Activated CD8-positive, alpha-beta T cell treated with anti-CD3 and anti-CD28 coated beads for 36 hours (primary cell): ENCODE measurements around the gene TEX50. TPM values are rescaled to one million over a fixed set of nuclear protein-coding genes. Genes with fewer than 3 reads are reported as not detected.
"Not testable (repeated sequence)": the region's sequence is repeated elsewhere in the genome, so short reads cannot be mapped to it uniquely, and the experiment has no call there.

Experiments used
- ATAC-seq: fragments of 200-7000 bp; cut with Tn5 transposase; one replicate; pipeline ENCODE4 v1.10.0; 2021; ENCODE audit warnings: mild to moderate bottlenecking, moderate library complexity
- CTCF ChIA-PET: fragments of 350-600 bp; sonication (Branson Sonifier 250); formaldehyde crosslinking; loops from one replicate; lab custom pipeline; 2021; ENCODE audit warnings: antibody characterized with exemption; lab: Charles Lee
- POLR2A ChIA-PET: fragments of 350-600 bp; sonication (Branson Sonifier 250); formaldehyde crosslinking; loops from one replicate; lab custom pipeline; 2021; ENCODE audit warnings: antibody characterized with exemption; lab: Charles Lee
- DNase-seq: peaks from one replicate; pipeline ENCODE4 v3.0.0-alpha.2; 2020
- H3K27ac Mint-ChIP-seq: one replicate; pipeline ENCODE4 v1.8.0; 2021; ENCODE audit warnings: mild to moderate bottlenecking, mixed read lengths
- H3K27me3 Mint-ChIP-seq: one replicate; pipeline ENCODE4 v1.8.0; 2021; ENCODE audit warnings: mixed read lengths
- H3K36me3 Mint-ChIP-seq: one replicate; pipeline ENCODE4 v1.8.0; 2021; ENCODE audit warnings: low read depth, mixed read lengths
- H3K4me1 Mint-ChIP-seq: one replicate; pipeline ENCODE4 v1.8.0; 2021; ENCODE audit warnings: low read depth, mixed read lengths
- H3K4me3 Mint-ChIP-seq: one replicate; pipeline ENCODE4 v1.8.0; 2021; ENCODE audit warnings: mild to moderate bottlenecking, moderate library complexity, mixed read lengths
- H3K9me3 Mint-ChIP-seq: one replicate; pipeline ENCODE4 v1.8.0; 2021; ENCODE audit warnings: mixed read lengths
- intact Hi-C: fragments of 100-400 bp; cut with micrococcal nuclease; formaldehyde crosslinking; loops from one replicate; pipeline ENCODE4 v1.10.0; 2022
- total RNA-seq, 2 experiments: library from RNA; stranded (reverse); gene quantifications; one replicate each; pipeline ENCODE4 v1.2.3, GENCODE V29; 2021
- TF ChIP-seq, protein P1 (sequence below): fragments of 200-600 bp; IDR thresholded peaks from one replicate; pipeline ENCODE4 v1.8.0; 2022; ENCODE audit warnings: antibody characterized with exemption, mild to moderate bottlenecking

Gene TEX50, protein sequence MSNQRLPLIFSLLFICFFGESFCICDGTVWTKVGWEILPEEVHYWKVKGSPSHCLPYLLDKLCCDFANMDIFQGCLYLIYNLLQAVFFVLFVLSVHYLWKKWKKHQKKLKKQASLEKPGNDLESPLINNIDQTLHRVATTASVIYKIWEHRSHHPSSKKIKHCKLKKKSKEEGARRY
- total RNA-seq: not detected

DNA sequence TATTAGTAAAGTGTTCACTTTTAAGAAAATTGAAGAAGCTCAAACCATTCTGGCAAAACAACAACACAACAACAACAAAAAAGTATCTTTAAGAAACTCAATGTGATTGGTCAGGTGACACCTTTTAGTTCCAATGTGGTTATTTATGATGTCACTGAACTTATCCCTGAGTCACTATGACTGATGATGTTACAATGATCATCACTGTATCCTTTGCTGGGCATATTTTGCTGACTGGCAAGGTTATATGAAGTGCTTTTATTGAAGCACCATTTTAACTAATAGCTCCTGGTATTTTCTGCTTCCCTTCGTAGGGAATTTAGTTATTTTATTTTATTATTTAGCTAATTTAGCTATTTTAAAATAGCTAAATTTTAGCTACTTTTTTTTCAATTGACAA, at the start of gene TEX50:
TEX50 (plus strand) TSS at position 223 of the 400 bp plus-strand sequence. CDS start 184 bp downstream, outside the sequence.
- no peak within 1 kb of the TSS for H3K4me3 Mint-ChIP-seq
- ATAC-seq: no peak

GRCh38 chr1:173590557-173590956, 44.6 kb upstream of the TEX50 start:
- DNase-seq (no peak), ATAC-seq (no peak)
- TF ChIP-seq, protein P1, sequence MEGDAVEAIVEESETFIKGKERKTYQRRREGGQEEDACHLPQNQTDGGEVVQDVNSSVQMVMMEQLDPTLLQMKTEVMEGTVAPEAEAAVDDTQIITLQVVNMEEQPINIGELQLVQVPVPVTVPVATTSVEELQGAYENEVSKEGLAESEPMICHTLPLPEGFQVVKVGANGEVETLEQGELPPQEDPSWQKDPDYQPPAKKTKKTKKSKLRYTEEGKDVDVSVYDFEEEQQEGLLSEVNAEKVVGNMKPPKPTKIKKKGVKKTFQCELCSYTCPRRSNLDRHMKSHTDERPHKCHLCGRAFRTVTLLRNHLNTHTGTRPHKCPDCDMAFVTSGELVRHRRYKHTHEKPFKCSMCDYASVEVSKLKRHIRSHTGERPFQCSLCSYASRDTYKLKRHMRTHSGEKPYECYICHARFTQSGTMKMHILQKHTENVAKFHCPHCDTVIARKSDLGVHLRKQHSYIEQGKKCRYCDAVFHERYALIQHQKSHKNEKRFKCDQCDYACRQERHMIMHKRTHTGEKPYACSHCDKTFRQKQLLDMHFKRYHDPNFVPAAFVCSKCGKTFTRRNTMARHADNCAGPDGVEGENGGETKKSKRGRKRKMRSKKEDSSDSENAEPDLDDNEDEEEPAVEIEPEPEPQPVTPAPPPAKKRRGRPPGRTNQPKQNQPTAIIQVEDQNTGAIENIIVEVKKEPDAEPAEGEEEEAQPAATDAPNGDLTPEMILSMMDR: no peak
- intact Hi-C loops: no loop called here
- Mint-ChIP-seq H3K4me3 (no peak overlapping the region), H3K9me3 (peaks cover 3% of the 10 kb centered on the region), H3K27me3 (no peaks in the 10 kb centered on the region), H3K27ac (no peak overlapping the region), H3K4me1 (no peaks in the 10 kb centered on the region), H3K36me3 (no peaks in the 10 kb centered on the region)
- ChIA-PET CTCF (no interaction called here), POLR2A (no interaction called here)

More for the DNA sequence above, at the start of gene TEX50:
- Mint-ChIP-seq H3K36me3 (no peaks in the 10 kb centered on the region), H3K27ac (no peak within 1 kb of the TSS), H3K27me3 (no peaks in the 10 kb centered on the region), H3K4me1 (no peaks in the 10 kb centered on the region), H3K9me3 (peaks cover 10% of the 10 kb centered on the region)
- POLR2A ChIA-PET: no interaction called here
- CTCF ChIA-PET: interaction anchor here (0.8 kb wide), 1 partner anchor 55 kb away, joined by 3 read pairs; no protein-coding TSS in a partner anchor
- TF ChIP-seq, protein P1: no peak
- DNase-seq: no peak
- intact Hi-C loops: no loop called here

DNA sequence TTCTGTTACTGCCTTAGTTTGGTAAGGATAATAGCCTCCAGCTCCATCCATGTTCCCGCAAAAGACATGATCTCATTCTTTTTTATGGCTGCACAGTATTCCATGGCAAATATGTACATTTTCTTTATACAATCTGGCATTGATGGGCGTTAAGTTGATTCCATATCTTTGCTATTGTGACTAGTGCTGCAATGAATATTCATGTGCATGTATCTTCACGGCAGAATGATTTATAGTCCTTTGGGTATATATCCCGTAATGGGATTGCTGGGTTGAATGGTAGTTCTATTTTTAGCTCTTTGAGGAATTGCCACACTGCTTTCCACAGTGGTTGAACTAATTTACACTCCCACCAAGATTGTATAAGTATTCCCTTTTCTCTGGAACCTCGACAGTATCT, 44.0 kb upstream of the TEX50 start:
- H3K27me3 Mint-ChIP-seq, H3K4me3 Mint-ChIP-seq, H3K9me3 Mint-ChIP-seq, intact Hi-C loops, H3K36me3 Mint-ChIP-seq, H3K4me1 Mint-ChIP-seq, DNase-seq, H3K27ac Mint-ChIP-seq, ATAC-seq: not testable (repeated sequence)
- ChIA-PET POLR2A (interaction anchor here (0.6 kb wide), 1 partner anchor 126 kb away, joined by 3 read pairs; no protein-coding TSS in a partner anchor), CTCF (interaction anchor here (0.7 kb wide), 1 partner anchor 772 kb away, joined by 3 read pairs; no protein-coding TSS in a partner anchor)

GRCh38 chr1:173596097-173596825, 38.9 kb upstream of the TEX50 start:
- ChIA-PET POLR2A (no interaction called here), CTCF (no interaction called here)
- H3K4me1 Mint-ChIP-seq: peaks cover 2% of the 10 kb centered on the region
- intact Hi-C loops: no loop called here
- peaks cover 2% of the 10 kb centered on the region for H3K9me3 Mint-ChIP-seq
- H3K36me3 Mint-ChIP-seq: no peaks in the 10 kb centered on the region
- no peak overlapping the region for H3K4me3 Mint-ChIP-seq
- no peak overlapping the region for H3K27ac Mint-ChIP-seq
- H3K27me3 Mint-ChIP-seq: no peaks in the 10 kb centered on the region
- TF ChIP-seq, protein P1: no peak
- DNase-seq (no peak), ATAC-seq (no peak)

GRCh38 chr1:173601588-173601987, 33.5 kb upstream of the TEX50 start:
- Mint-ChIP-seq H3K27ac (no peak overlapping the region), H3K4me1 (peaks cover 9% of the 10 kb centered on the region), H3K36me3 (no peaks in the 10 kb centered on the region), H3K27me3 (no peaks in the 10 kb centered on the region), H3K9me3 (no peaks in the 10 kb centered on the region), H3K4me3 (no peak overlapping the region)
- no peak for ATAC-seq
- TF ChIP-seq, protein P1: no peak
- POLR2A ChIA-PET: no interaction called here
- no peak for DNase-seq
- CTCF ChIA-PET: no interaction called here
- intact Hi-C loops: no loop called here
